Bronchial epithelial cell (primary cell): ENCODE data around the gene FKRP. TPM values are rescaled to one million over a fixed set of nuclear protein-coding genes. Genes with fewer than 3 reads are reported as not detected.

Experiments
- DNase-seq: peaks from one replicate; pipeline ENCODE4 v3.0.0-alpha.2; 2010; ENCODE audit warnings: low read depth
- FAIRE-seq: peaks from 2 replicates; lab custom pipeline; 2011; peaks lifted over from hg19 to GRCh38; lab: Jason Lieb, UNC
- H3K27me3 ChIP-seq: 2 replicates; pipeline ENCODE4 v1.5.1; 2011; ENCODE audit warnings: low read length; ENCODE audit not compliant: control insufficient read depth, insufficient read depth
- H3K36me3 ChIP-seq: 2 replicates; pipeline ENCODE4 v1.5.1; 2011; ENCODE audit warnings: low read length; ENCODE audit not compliant: control insufficient read depth, insufficient read depth
- H3K4me3 ChIP-seq: 2 replicates; pipeline ENCODE4 v1.5.1; 2011; ENCODE audit warnings: mild to moderate bottlenecking, low read depth, low read length, control low read depth
- CTCF ChIP-seq: IDR thresholded peaks from 2 replicates; pipeline ENCODE4 v1.5.1; 2011; ENCODE audit warnings: mild to moderate bottlenecking, moderate library complexity, low read length, control low read depth, inconsistent platforms; ENCODE audit not compliant: insufficient read depth, severe bottlenecking
- total RNA-seq: library from RNA; depleted of rRNA; stranded (reverse); fragments of >200 nt; gene quantifications from 2 replicates; pipeline ENCODE4 v1.2.1, GENCODE V29; 2014

FKRP gene
- total RNA-seq, 1 donor from 2014 or later = 5.8 TPM

DNA sequence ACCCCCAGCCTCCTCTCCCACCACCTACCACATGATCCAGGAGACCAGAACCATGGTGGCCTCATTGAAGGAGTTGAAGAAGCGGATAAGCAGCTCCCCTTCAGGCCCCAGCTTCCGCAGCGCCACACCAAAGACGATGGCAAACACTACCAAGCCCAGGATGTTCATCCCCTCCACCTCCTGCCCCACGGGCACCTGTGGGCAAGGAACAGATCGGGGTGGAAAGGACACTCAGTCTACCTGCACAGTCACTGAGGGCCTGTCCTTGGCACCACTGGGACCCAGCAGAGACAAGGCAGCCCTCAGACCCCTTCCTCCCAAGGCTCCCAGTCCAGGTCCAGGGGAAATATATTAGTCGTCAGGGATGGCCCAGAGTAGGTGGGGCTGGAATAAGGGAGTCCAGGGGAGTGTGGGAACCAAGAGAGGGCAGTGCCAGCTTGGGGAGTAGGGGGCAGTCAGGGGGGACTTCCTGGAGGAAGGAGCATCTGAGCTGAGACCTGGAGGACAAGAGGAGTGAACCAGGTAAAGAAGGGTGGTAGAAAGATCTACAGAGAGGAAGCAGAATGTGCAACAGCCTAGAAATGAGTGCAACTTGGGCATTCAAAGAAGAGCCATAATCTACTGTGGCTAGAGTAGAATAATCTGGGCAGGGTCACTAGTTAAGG, 36.6 kb downstream of the FKRP start:
- DNase-seq (no peak), FAIRE-seq (no peak)
- H3K27me3 ChIP-seq = no peaks in the 10 kb centered on the region
- TF ChIP-seq CTCF = no peak
- H3K36me3 ChIP-seq = peaks cover 52% of the 10 kb centered on the region
- H3K4me3 ChIP-seq = no peak overlapping the region

- H3K4me3 ChIP-seq = peak overlapping the region; percentile 77
- H3K36me3 ChIP-seq = peaks cover 43% of the 10 kb centered on the region
- no peak for TF ChIP-seq CTCF
- no peaks in the 10 kb centered on the region for H3K27me3 ChIP-seq
- FAIRE-seq (no peak), DNase-seq (no peak)
Measured at GRCh38 chr19:46783670-46784069, 37.8 kb downstream of the FKRP start.

DNA sequence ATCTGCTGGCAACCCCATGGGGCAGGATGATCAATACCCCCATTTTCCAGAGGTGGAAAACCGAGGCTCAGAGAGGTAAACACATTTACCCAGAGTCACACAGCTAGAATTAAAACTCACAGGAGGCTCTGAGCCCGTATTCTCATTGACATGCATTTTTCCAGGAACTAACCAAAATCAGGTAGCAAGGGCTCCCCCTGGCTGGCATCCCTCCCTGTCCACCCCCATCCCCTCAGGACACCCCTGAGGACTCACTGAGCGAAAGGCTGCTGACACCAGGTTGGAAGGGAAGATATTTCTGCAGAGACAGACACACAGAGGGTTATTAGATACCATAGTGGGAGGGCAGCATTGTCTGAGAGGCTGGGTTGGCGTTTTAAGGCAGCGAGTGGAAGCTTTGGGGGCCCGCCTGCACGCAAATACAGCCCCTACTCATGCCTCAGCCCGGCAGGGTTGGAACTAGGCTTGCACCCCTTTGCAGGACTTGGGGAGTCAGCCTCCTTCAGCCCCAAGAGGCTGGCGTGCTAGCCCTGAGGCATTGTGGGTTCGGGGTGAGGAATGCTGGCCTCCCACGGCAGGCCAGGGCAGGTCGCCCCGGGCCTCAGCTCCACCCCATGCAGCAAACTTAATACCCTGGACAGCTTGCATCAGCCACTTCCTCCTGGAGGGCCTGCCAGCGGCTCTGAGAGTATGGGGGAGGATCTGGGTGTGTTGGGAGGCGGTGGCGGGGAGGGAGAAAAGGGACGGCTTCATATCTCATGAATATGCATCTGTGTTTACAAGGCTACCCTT, 38.6 kb downstream of the FKRP start:
- H3K4me3 ChIP-seq = peak overlapping the region; percentile 77
- H3K27me3 ChIP-seq = no peaks in the 10 kb centered on the region
- peaks cover 38% of the 10 kb centered on the region for H3K36me3 ChIP-seq
- FAIRE-seq = no peak
- peak; percentile 89 for DNase-seq
- TF ChIP-seq CTCF = peak; percentile 22

GRCh38 chr19:46785054-46785979, 39.5 kb downstream of the FKRP start:
- Histone ChIP-seq H3K27me3 (no peaks in the 10 kb centered on the region), H3K36me3 (peaks cover 35% of the 10 kb centered on the region), H3K4me3 (peak overlapping the region; percentile 77)
- FAIRE-seq (no peak), DNase-seq (no peak)
- TF ChIP-seq CTCF = no peak

GRCh38 chr19:46785980-46786235, 40.1 kb downstream of the FKRP start:
- no peak for TF ChIP-seq CTCF
- Histone ChIP-seq H3K4me3 (peak overlapping the region; percentile 77), H3K36me3 (peaks cover 31% of the 10 kb centered on the region), H3K27me3 (no peaks in the 10 kb centered on the region)
- no peak for FAIRE-seq
- DNase-seq = no peak
